Activated CD4-positive, alpha-beta T cell treated with anti-CD3 and anti-CD28 coated beads, Interleukin-2, amount 10 ng/mL, durations not matched to agents 24 days and 14 days (primary cell): Measurements from ENCODE around the gene FLRT1. TPM values are rescaled to one million over a fixed set of nuclear protein-coding genes. Genes with fewer than 3 reads are reported as not detected.

Experiments used
- DNase-seq: peaks from one replicate; pipeline ENCODE4 v3.0.0; 2022
- H3K27ac Mint-ChIP-seq: one replicate; pipeline ENCODE4 v1.8.0; 2022; ENCODE audit warnings: mild to moderate bottlenecking, mixed read lengths
- H3K27me3 Mint-ChIP-seq: one replicate; pipeline ENCODE4 v1.8.0; 2022; ENCODE audit warnings: mixed read lengths
- H3K36me3 Mint-ChIP-seq: one replicate; pipeline ENCODE4 v1.8.0; 2022; ENCODE audit warnings: low read depth, mild to moderate bottlenecking, mixed read lengths
- H3K4me1 Mint-ChIP-seq: one replicate; pipeline ENCODE4 v1.8.0; 2021; ENCODE audit warnings: mixed read lengths
- H3K4me3 Mint-ChIP-seq: one replicate; pipeline ENCODE4 v1.8.0; 2022; ENCODE audit warnings: mild to moderate bottlenecking, moderate library complexity, mixed read lengths
- H3K9me3 Mint-ChIP-seq: one replicate; pipeline ENCODE4 v1.8.0; 2021; ENCODE audit warnings: mixed read lengths
- intact Hi-C: fragments of 100-400 bp; cut with micrococcal nuclease; formaldehyde crosslinking; loops from one replicate; pipeline ENCODE4 v1.15.1; 2023
- total RNA-seq: library from RNA; stranded (reverse); gene quantifications from 2 replicates; pipeline ENCODE4 v1.2.3, GENCODE V29; 2022

Gene FLRT1
- total RNA-seq, 1 donor from 2014 or later: not detected

GRCh38 chr11:64078905-64079304 is 43.2 kb downstream of the FLRT1 start:
- no peaks in the 10 kb centered on the region for H3K36me3 Mint-ChIP-seq
- intact Hi-C loops: no loop called here
- H3K4me3 Mint-ChIP-seq: no peak overlapping the region
- H3K27ac Mint-ChIP-seq: no peak overlapping the region
- no peaks in the 10 kb centered on the region for H3K27me3 Mint-ChIP-seq
- no peak for DNase-seq
- no peaks in the 10 kb centered on the region for H3K9me3 Mint-ChIP-seq
- peaks cover 4% of the 10 kb centered on the region for H3K4me1 Mint-ChIP-seq

- Mint-ChIP-seq H3K27me3 (no peaks in the 10 kb centered on the region), H3K4me1 (no peaks in the 10 kb centered on the region), H3K27ac (no peak overlapping the region), H3K9me3 (no peaks in the 10 kb centered on the region), H3K36me3 (no peaks in the 10 kb centered on the region), H3K4me3 (no peak overlapping the region)
- DNase-seq: no peak
- intact Hi-C loops: no loop called here
Observed at GRCh38 chr11:64080390-64080789, 44.7 kb downstream of the FLRT1 start.

GRCh38 chr11:64081745-64082442 is 46.2 kb downstream of the FLRT1 start:
- intact Hi-C loops: no loop called here
- Mint-ChIP-seq H3K36me3 (no peaks in the 10 kb centered on the region), H3K27ac (no peak overlapping the region), H3K9me3 (no peaks in the 10 kb centered on the region), H3K4me1 (no peaks in the 10 kb centered on the region), H3K4me3 (no peak overlapping the region), H3K27me3 (no peaks in the 10 kb centered on the region)
- DNase-seq: no peak

GRCh38 chr11:64083398-64084080 is 47.8 kb downstream of the FLRT1 start:
- no peaks in the 10 kb centered on the region for H3K36me3 Mint-ChIP-seq

GRCh38 chr11:64084146-64084950 is 48.6 kb downstream of the FLRT1 start:
- Mint-ChIP-seq H3K4me1 (no peaks in the 10 kb centered on the region), H3K9me3 (no peaks in the 10 kb centered on the region), H3K27me3 (no peaks in the 10 kb centered on the region), H3K36me3 (no peaks in the 10 kb centered on the region), H3K27ac (no peak overlapping the region), H3K4me3 (no peak overlapping the region)
- DNase-seq: no peak
- intact Hi-C loops: no loop called here

More at GRCh38 chr11:64083398-64084080, 47.8 kb downstream of the FLRT1 start:
- Mint-ChIP-seq H3K9me3 (no peaks in the 10 kb centered on the region), H3K27me3 (no peaks in the 10 kb centered on the region), H3K27ac (no peak overlapping the region), H3K4me3 (no peak overlapping the region), H3K4me1 (no peaks in the 10 kb centered on the region)
- intact Hi-C loops: no loop called here
- no peak for DNase-seq

- Mint-ChIP-seq H3K36me3 (no peaks in the 10 kb centered on the region), H3K27ac (no peak overlapping the region), H3K9me3 (no peaks in the 10 kb centered on the region), H3K27me3 (no peaks in the 10 kb centered on the region), H3K4me1 (no peaks in the 10 kb centered on the region), H3K4me3 (no peak overlapping the region)
- no peak for DNase-seq
- intact Hi-C loops: no loop called here
Observed at GRCh38 chr11:64084951-64085710, 49.4 kb downstream of the FLRT1 start.

Other genes with a start within 250 kb of the FLRT1 start
- gene SPINDOC, start 222.5 kb upstream of the FLRT1 start, total RNA-seq: 60.2 and 65.8 TPM in 2 replicates
- 34.2 and 41.0 TPM in 2 replicates for gene MARK2, start 196.8 kb upstream of the FLRT1 start, total RNA-seq
- 0.26 and 0.28 TPM in 2 replicates for gene RCOR2, start 118.8 kb upstream of the FLRT1 start, total RNA-seq
- gene NAA40, start 96.9 kb upstream of the FLRT1 start, total RNA-seq: 26.1 and 26.9 TPM in 2 replicates
- 302 TPM in 2 replicates for gene COX8A, start 61.3 kb upstream of the FLRT1 start, total RNA-seq
- 105 and 115 TPM in 2 replicates for gene OTUB1, start 49.5 kb upstream of the FLRT1 start, total RNA-seq
- gene MACROD1, start 130.2 kb downstream of the FLRT1 start, total RNA-seq: 28.6 and 29.6 TPM in 2 replicates
- 521 and 535 TPM in 2 replicates for gene STIP1, start 150.2 kb downstream of the FLRT1 start, total RNA-seq
- gene FERMT3, start 170.8 kb downstream of the FLRT1 start, total RNA-seq: 200 and 213 TPM in 2 replicates
- 29.8 and 31.7 TPM in 2 replicates for gene TRPT1, start 190.3 kb downstream of the FLRT1 start, total RNA-seq
- gene NUDT22, start 190.3 kb downstream of the FLRT1 start, total RNA-seq: 66.1 and 72.6 TPM in 2 replicates
- gene DNAJC4, start 194.6 kb downstream of the FLRT1 start, total RNA-seq: 19.9 and 20.0 TPM in 2 replicates
- gene VEGFB, start 198.7 kb downstream of the FLRT1 start, total RNA-seq: 65.4 and 66.7 TPM in 2 replicates
- gene FKBP2, start 205.2 kb downstream of the FLRT1 start, total RNA-seq: 28.8 and 30.6 TPM in 2 replicates
- 284 TPM in 2 replicates for gene PPP1R14B, start 211.0 kb downstream of the FLRT1 start, total RNA-seq
- gene PLCB3, start 215.6 kb downstream of the FLRT1 start, total RNA-seq: 16.6 and 16.7 TPM in 2 replicates
- gene BAD, start 248.7 kb downstream of the FLRT1 start, total RNA-seq: 34.0 and 35.5 TPM in 2 replicates
- 45.6 and 47.6 TPM in 2 replicates for gene GPR137, start 249.9 kb downstream of the FLRT1 start, total RNA-seq